GM23248 (cell line): Measurements from ENCODE around the gene MTURN. TPM values are rescaled to one million over a fixed set of nuclear protein-coding genes. Genes with fewer than 3 reads are reported as not detected.

ENCODE experiments used
- DNase-seq: peaks from one replicate; pipeline ENCODE4 v3.0.0-alpha.2; 2015
- H2AFZ ChIP-seq: fragments of 200-600 bp; sonication (generic); 2 replicates; pipeline ENCODE4 v1.6.1; 2016; ENCODE audit warnings: antibody characterized with exemption
- H3F3A ChIP-seq: fragments of 200-600 bp; sonication (generic); 2 replicates; pipeline ENCODE4 v1.6.1; 2016; ENCODE audit warnings: mild to moderate bottlenecking, antibody characterized with exemption, mixed run types; ENCODE audit not compliant: insufficient read depth
- H3K27ac ChIP-seq: fragments of 200-600 bp; sonication (generic); 2 replicates; pipeline ENCODE4 v1.5.1; 2016; ENCODE audit warnings: mild to moderate bottlenecking
- H3K27me3 ChIP-seq: fragments of 200-600 bp; sonication (generic); replicated peaks from 2 replicates; pipeline ENCODE4 v1.6.1; 2016; ENCODE audit warnings: mild to moderate bottlenecking; ENCODE audit not compliant: insufficient read depth
- H3K36me3 ChIP-seq: fragments of 200-600 bp; sonication (generic); 2 replicates; pipeline ENCODE4 v1.6.1; 2016; ENCODE audit warnings: low read depth, mild to moderate bottlenecking
- H3K4me1 ChIP-seq: fragments of 200-600 bp; sonication (generic); 2 replicates; pipeline ENCODE4 v1.6.1; 2016; ENCODE audit warnings: mild to moderate bottlenecking; ENCODE audit not compliant: insufficient read depth
- H3K4me2 ChIP-seq: fragments of 200-600 bp; sonication (generic); one replicate; pipeline ENCODE4 v1.6.1; 2016; ENCODE audit warnings: mild to moderate bottlenecking; ENCODE audit not compliant: unreplicated experiment
- H3K4me3 ChIP-seq: fragments of 200-600 bp; sonication (generic); 2 replicates; pipeline ENCODE4 v1.5.1; 2016; ENCODE audit warnings: mild to moderate bottlenecking
- H3K79me2 ChIP-seq: fragments of 200-600 bp; sonication (generic); 2 replicates; pipeline ENCODE4 v1.6.1; 2016; ENCODE audit warnings: mild to moderate bottlenecking; ENCODE audit not compliant: insufficient read depth
- H3K9ac ChIP-seq: fragments of 200-600 bp; sonication (generic); 2 replicates; pipeline ENCODE4 v1.6.1; 2016; ENCODE audit warnings: mild to moderate bottlenecking
- H3K9me2 ChIP-seq: fragments of 200-600 bp; sonication (generic); 2 replicates; pipeline ENCODE4 v1.6.1; 2016; ENCODE audit warnings: mixed run types, mild to moderate bottlenecking, moderate library complexity; ENCODE audit not compliant: insufficient read depth
- H3K9me3 ChIP-seq: fragments of 200-600 bp; sonication (generic); one replicate; pipeline ENCODE4 v1.6.1; 2017; ENCODE audit warnings: low read depth
- H4K20me1 ChIP-seq: fragments of 200-600 bp; sonication (generic); 2 replicates; pipeline ENCODE4 v1.6.0; 2016; ENCODE audit not compliant: insufficient read depth
- EZH2 ChIP-seq: fragments of 200-600 bp; sonication (generic); IDR thresholded peaks from 2 replicates; pipeline ENCODE4 v1.6.1; 2018; ENCODE audit warnings: antibody characterized with exemption, mild to moderate bottlenecking; ENCODE audit not compliant: insufficient read depth, poor library complexity, severe bottlenecking
- EZH2phosphoT487 ChIP-seq: fragments of 200-600 bp; sonication (generic); IDR thresholded peaks from 2 replicates; pipeline ENCODE4 v1.6.1; 2018; ENCODE audit warnings: antibody characterized with exemption, moderate library complexity, mild to moderate bottlenecking, low read depth; ENCODE audit not compliant: insufficient read depth
- WGBS, 2 experiments: methylation state at CpG; one replicate each; pipeline ENCODE4 v1.1.6; 2015 to 2017; ENCODE audit warnings: low lambda C conversion rate in 2 of 2, low coverage in 1 of 2; ENCODE audit errors: missing lambda C conversion rate in 2 of 2; 5-methylcytosine and 5-hydroxymethylcytosine counted together
- in situ Hi-C: fragments of 300-500 bp; cut with MboI; formaldehyde crosslinking; loops from 2 replicates; pipeline ENCODE4 v1.15.0; 2020
- polyA plus RNA-seq: library from polyadenylated mRNA; unstranded; fragments of >200 nt; fragmentation: Nextera tagmentation; extraction: Ambion mirVana; gene quantifications from 2 replicates; pipeline ENCODE4 v1.2.1, GENCODE V29; 2016
- total RNA-seq: library from RNA; depleted of rRNA; stranded (reverse); fragments of >200 nt; shearing (Covaris generic); gene quantifications from 2 replicates; pipeline ENCODE4 v1.2.3, GENCODE V29; 2014

MTURN gene
- total and polyA plus RNA-seq, 2 experiments from 2014 or later: 15.9 to 22.5 TPM

DNA sequence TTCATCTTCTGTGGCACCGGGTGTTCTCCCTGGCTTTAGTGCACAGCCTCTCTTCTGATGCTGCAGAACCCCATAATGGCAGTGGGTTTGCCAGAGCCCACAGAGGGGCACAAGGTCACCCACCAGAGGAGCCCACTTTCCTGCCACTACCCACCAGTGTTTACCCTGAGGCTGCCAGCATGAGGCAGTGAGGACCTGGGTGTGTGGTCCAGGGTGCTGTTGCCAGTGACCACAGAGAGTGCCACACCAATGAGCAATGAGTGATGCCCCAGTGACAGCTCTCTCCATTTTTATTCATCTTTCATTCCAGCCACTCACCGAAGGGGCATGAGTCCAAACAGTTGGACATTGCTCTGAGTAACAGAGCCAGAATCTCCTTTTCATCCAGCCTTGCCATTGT is 34.8 kb downstream of the MTURN start:
- Histone ChIP-seq H4K20me1 (no peaks in the 10 kb centered on the region), H3K9me2 (no peaks in the 10 kb centered on the region), H3F3A (peaks cover 48% of the 10 kb centered on the region), H3K27ac (peak overlapping the region; percentile 74), H3K79me2 (no peaks in the 10 kb centered on the region), H3K4me3 (peak overlapping the region; percentile 40; the same call in 1 of the 2 replicates), H3K9me3 (no peaks in the 10 kb centered on the region), H3K36me3 (no peaks in the 10 kb centered on the region), H2AFZ (no peak overlapping the region), H3K4me1 (peaks cover 47% of the 10 kb centered on the region), H3K4me2 (peak overlapping the region; percentile 84), H3K9ac (peak overlapping the region; percentile 53), H3K27me3 (no peaks in the 10 kb centered on the region)
- DNase-seq: peak; percentile 80
- 14 to 23% methylated on average over 2 of the region's 2 CpGs for WGBS, 2 experiments
- TF ChIP-seq EZH2phosphoT487: no peak
- TF ChIP-seq EZH2: no peak
- in situ Hi-C loops: loop anchor here (10.0 to 25.0 kb wide), 2 partner anchors 243 to 395 kb away; no protein-coding TSS in a partner anchor

DNA sequence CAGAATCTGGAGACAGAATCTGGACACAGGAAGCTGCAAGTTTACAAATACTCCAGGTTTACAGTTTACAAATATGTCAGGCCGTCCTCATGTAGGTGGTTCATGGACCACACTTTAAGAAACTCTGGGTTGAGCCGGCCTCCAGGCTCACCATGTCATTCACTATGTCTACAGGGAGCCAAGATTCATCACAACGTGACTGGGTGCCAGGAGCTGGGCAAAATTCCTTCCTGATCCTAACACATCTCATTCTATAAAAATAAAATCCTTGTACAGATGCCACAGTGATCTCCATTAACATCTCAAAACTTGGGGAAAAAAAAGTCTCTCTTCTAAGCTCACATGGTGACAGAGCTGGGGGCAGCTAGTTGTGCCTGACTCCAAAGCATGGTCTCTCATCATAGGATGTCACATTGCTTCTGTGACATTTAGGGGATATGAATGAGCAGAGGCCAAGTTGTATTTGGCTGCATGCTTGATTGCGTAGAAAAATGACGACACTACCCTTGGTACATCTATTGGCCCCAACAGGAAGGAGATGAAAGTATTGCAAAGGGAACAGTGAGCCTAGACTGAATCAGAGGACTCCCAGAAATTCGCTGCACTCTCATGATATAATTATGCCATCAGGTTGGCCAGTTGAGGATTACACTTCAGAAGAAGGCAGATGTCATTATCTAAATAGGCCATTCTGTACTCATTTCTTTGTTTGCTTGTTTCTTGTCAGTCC is 35.9 kb downstream of the MTURN start:
- in situ Hi-C loops: loop anchor here (25.0 kb wide), 1 partner anchor 242 kb away; no protein-coding TSS in a partner anchor
- H3K9me2 ChIP-seq: no peaks in the 10 kb centered on the region
- no peak overlapping the region for H3K4me2 ChIP-seq
- no peaks in the 10 kb centered on the region for H3K79me2 ChIP-seq
- WGBS, 2 experiments: 48 to 51% methylated on average over 6 of the region's 6 CpGs
- TF ChIP-seq EZH2phosphoT487 (no peak), EZH2 (no peak)
- no peak overlapping the region for H2AFZ ChIP-seq
- H4K20me1 ChIP-seq: no peaks in the 10 kb centered on the region
- no peak overlapping the region for H3K27ac ChIP-seq
- H3K9ac ChIP-seq: no peak overlapping the region
- peak; percentile 53 for DNase-seq
- H3K27me3 ChIP-seq: no peaks in the 10 kb centered on the region
- H3K4me1 ChIP-seq: peaks cover 47% of the 10 kb centered on the region
- H3K36me3 ChIP-seq: no peaks in the 10 kb centered on the region
- no peak overlapping the region for H3K4me3 ChIP-seq
- no peaks in the 10 kb centered on the region for H3K9me3 ChIP-seq
- H3F3A ChIP-seq: peaks cover 51% of the 10 kb centered on the region

DNA sequence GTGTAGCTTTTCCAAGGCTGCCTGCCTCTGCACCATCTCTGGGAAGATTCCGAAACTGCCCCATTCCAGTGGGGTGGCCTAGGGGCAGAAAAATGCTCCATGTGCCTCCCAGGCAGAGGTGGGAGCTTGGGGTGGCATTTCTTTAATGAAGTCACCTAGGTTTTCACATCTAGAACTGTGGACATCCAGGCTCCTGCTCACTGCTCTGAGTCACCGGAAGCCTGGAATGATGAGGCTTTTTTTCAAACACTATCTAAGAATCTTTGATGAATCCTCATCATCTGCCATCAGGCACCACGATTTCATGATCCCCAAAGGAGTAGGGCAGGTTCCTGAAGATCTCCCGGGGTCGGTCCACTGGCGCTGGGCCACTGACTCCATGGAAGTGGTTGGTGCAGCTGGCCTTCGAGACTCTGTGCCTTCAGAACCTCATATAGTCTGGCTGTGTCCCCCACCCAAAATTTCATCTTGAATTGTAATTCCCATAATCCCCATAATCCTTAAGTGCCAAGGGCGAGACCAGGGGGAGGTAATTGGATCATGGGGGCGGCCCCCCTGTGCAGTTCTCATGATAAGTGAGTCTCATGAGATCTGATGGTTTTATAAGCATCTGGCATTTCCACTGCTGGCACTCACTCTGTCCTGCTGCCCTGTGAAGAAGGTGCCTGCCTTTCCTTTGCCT is 37.1 kb downstream of the MTURN start:
- Histone ChIP-seq H3K4me2 (peak overlapping the region; percentile 55), H3K27ac (peak overlapping the region; percentile 78), H3K4me1 (peaks cover 47% of the 10 kb centered on the region), H3K36me3 (no peaks in the 10 kb centered on the region), H4K20me1 (no peaks in the 10 kb centered on the region), H3F3A (peaks cover 51% of the 10 kb centered on the region), H2AFZ (no peak overlapping the region), H3K9me2 (no peaks in the 10 kb centered on the region), H3K9me3 (no peaks in the 10 kb centered on the region), H3K9ac (0 out of 2 replicates have a peak overlapping the region, but pooled peaks have one; percentile 27), H3K27me3 (no peaks in the 10 kb centered on the region), H3K79me2 (no peaks in the 10 kb centered on the region), H3K4me3 (no peak overlapping the region; the same call in 1 of the 2 replicates)
- in situ Hi-C loops: loop anchor here (25.0 kb wide), 1 partner anchor 240 kb away; no protein-coding TSS in a partner anchor
- WGBS, 2 experiments: 53% methylated on average over 9 of the region's 9 CpGs
- peak; percentile 88 for DNase-seq
- no peak for TF ChIP-seq EZH2
- TF ChIP-seq EZH2phosphoT487: no peak

DNA sequence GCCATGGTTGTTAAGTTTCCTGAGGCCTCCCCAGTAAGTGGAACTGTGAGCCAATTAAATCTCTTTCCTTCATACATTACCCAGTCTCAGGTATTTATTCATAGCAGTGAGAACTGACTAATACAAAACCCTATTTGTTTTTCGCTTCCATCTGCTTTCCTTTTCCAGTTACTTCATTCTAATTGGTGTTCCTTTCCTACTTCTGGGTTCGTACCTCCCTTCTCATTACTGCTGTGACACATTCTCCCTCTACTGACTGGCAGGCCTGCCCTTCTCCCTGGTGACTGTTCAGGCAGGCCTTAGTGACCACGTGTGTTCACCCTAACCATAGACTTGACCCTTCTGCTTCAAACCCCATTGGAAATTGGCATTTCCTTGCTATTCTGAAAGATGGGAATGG is 37.7 kb downstream of the MTURN start:
- no peak overlapping the region; the same call in 1 of the 2 replicates for H3K4me3 ChIP-seq
- no peaks in the 10 kb centered on the region for H3K9me2 ChIP-seq
- peaks cover 47% of the 10 kb centered on the region for H3K4me1 ChIP-seq
- 52 to 54% methylated on average over 3 of the region's 3 CpGs for whole genome bisulfite sequencing, 2 experiments
- H3K9ac ChIP-seq: peak overlapping the region; percentile 27; the same call in 1 of the 2 replicates
- peaks cover 51% of the 10 kb centered on the region for H3F3A ChIP-seq
- H3K27me3 ChIP-seq: no peaks in the 10 kb centered on the region
- H3K27ac ChIP-seq: peak overlapping the region; percentile 78
- H3K4me2 ChIP-seq: peak overlapping the region; percentile 55
- peak; percentile 57 for DNase-seq
- in situ Hi-C loops: loop anchor here (25.0 kb wide), 1 partner anchor 240 kb away; no protein-coding TSS in a partner anchor
- no peaks in the 10 kb centered on the region for H3K79me2 ChIP-seq
- TF ChIP-seq EZH2: no peak
- H3K36me3 ChIP-seq: no peaks in the 10 kb centered on the region
- H3K9me3 ChIP-seq: no peaks in the 10 kb centered on the region
- H4K20me1 ChIP-seq: no peaks in the 10 kb centered on the region
- no peak overlapping the region for H2AFZ ChIP-seq
